GM19193 (cell line): ENCODE data around the gene CTAGE1.

Experiments
- POLR2A ChIP-seq: IDR thresholded peaks from 4 replicates; pipeline ENCODE4 v1.6.1; 2011; ENCODE audit not compliant: insufficient read depth, insufficient read length; ENCODE audit errors: extremely low read depth

The CTAGE1 gene

GRCh38 chr18:22368021-22368420 lies 49.7 kb downstream of the CTAGE1 start:
- no peak for TF ChIP-seq POLR2A

DNA sequence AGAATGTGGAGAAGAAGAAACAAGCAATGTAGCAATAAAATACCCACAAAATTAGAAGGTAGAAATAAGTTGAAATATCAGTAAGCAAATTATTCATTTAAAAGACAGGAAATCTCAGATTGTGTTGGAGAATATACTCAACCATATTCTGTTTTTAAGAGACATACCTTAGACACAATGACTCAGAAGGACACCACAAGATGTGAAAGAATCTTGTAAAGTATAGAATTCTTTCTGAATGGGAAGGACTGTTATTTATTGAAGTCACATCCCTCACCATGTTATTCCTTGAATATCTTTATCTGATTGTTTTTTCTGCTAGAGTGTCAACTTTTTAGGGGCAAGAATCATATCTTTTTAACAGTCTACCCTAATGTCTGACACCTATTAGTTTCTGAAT lies 50.4 kb downstream of the CTAGE1 start:
- TF ChIP-seq POLR2A = no peak

DNA sequence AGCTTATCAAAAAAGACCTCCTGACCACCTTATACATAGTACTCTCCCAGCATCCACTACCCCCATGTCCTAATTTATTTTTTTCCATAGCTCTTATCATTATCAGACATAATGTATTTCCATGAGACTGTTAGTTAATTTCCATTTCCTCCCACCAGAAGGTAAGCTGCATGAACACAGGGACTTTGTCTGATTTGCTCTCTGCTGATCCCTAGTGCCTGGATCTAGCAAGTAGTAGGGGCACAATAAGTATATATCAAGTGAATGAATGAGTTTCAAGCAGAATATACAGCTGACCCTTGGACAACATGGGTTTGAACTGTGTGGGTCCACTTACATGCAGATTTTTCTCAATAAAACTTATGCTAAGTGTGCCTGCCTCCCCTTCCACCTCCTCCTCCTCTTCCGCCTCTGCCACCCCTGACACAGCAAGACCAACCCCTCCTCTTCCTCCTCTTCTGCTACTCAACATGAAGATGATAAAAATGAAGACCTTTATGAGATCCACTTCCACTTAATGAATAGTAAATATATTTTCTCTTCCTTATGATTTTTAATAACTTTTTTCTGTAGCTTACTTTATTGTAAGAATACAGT lies 53.8 kb downstream of the CTAGE1 start:
- TF ChIP-seq POLR2A = no peak
